HT-29 (cell line): ENCODE results near the gene MMEL1. TPM values are rescaled to one million over a fixed set of nuclear protein-coding genes. Genes with fewer than 3 reads are reported as not detected.

ENCODE experiments used
- DNase-seq: peaks from one replicate; pipeline ENCODE4 v3.0.0-alpha.2; 2015; ENCODE audit warnings: low spot score
- total RNA-seq: library from RNA; depleted of rRNA; stranded (reverse); fragments of >200 nt; shearing (Covaris generic); gene quantifications from 2 replicates; pipeline ENCODE4 v1.2.3, GENCODE V29; 2014; rRNA removed

MMEL1 gene
- total RNA-seq, 1 experiment from 2014 or later, result 21.3 TPM

- no peak for DNase-seq
Observed at GRCh38 chr1:2544875-2545640, 87.8 kb downstream of the MMEL1 start.

DNA sequence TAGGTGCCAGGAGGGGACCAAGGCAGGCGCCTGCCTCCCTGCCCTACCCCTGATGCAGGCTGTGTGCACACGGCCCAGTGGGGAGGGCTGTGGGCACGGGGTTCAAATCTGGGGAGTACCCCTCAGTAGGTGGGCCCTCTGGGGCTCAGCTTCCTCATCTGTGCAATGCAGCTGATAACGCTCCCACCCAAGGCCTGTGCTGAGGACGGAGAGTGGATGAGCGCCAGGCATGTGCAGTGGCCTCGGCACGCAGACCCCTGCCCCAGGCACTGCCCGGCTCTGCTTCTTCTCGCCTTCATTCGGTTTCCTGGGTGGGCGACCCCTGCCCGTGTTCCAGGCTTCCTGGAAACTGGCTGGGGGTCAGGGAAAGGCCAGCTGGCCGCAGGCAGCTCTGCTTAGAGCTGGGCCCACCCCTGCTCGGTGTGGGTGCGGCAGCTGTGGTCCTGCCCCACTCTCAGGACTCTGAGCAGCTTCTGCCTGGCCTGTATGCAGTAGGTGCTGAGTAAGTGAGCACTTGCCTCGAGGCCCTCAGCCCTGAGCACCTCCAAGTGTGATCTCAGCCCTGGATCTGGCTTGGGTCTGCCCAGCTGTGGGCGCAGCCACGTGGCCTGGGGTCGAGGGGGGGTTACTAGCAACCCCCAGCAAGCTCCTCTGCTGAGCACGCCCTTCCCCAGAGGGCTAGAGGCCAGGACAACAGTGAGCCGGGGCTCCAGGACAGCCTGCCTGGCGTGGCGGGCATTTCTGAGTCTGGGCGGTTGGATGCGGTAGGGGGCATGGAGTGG is 88.5 kb downstream of the MMEL1 start:
- no peak for DNase-seq

- peak; percentile 56 for DNase-seq
Observed at GRCh38 chr1:2543543-2544092, 89.2 kb downstream of the MMEL1 start.

DNA sequence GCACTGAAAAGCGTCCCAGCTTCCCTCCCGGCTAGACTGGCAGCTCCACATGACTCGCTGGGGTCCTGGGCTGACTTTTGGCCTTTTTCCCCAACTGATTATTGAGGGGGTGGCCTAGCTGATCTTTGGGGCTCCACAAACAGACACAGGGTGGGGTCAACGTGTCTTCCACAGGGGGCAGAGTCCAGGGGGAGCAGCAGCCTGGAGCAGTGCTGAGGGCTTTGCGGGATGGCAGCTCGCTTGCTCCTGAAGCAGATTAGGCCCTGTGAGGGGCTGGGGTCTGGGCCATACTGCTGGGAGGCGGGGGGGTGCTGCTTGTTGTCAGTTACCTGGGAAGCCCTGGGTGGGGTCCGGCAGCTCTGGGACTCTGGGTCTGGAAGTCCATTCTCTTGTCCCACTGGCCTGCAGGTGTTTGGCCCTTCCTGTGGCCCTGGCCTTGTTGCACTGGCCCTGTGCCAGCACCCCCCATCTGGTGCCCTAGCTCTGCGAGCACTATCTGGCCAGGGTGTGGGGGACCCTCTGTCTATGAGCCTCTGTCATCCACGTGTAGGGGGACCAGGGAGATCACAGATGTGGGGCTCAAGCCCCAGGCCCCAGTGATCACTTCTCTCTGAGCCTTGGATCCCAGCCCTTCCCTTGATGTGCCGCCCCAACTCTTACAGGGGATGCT is 90.4 kb downstream of the MMEL1 start:
- DNase-seq, result no peak

GRCh38 chr1:2541619-2542245 is 91.1 kb downstream of the MMEL1 start:
- DNase-seq, result peak; percentile 69

- DNase-seq, result no peak
Observed at GRCh38 chr1:2540816-2541492, 91.9 kb downstream of the MMEL1 start.

Other genes with a start within 250 kb of the MMEL1 start
- gene MORN1, start 241.5 kb downstream of the MMEL1 start, total RNA-seq, result 19.3 and 23.6 TPM in 2 replicates
- gene RER1, start 241.2 kb downstream of the MMEL1 start, total RNA-seq, result 60.1 and 66.2 TPM in 2 replicates
- gene PEX10, start 220.5 kb downstream of the MMEL1 start, total RNA-seq, result 72.2 and 76.7 TPM in 2 replicates
- gene PLCH2, start 156.7 kb downstream of the MMEL1 start, total RNA-seq, result 3.1 and 5.3 TPM in 2 replicates
- gene PANK4, start 106.4 kb downstream of the MMEL1 start, total RNA-seq, result 37.8 and 48.3 TPM in 2 replicates
- 0.28 and 0.42 TPM in 2 replicates for gene HES5, start 102.8 kb downstream of the MMEL1 start, total RNA-seq
- gene TNFRSF14, start 76.6 kb downstream of the MMEL1 start, total RNA-seq, result 77.4 and 85.6 TPM in 2 replicates
- gene PRXL2B, start 46.2 kb downstream of the MMEL1 start, total RNA-seq, result 90.1 and 101 TPM in 2 replicates
- 0.36 and 0.39 TPM in 2 replicates for gene TTC34, start 168.7 kb upstream of the MMEL1 start, total RNA-seq